AG04450 (cell line): ENCODE data around the gene CTNS. TPM values are rescaled to one million over a fixed set of nuclear protein-coding genes. Genes with fewer than 3 reads are reported as not detected.

Experiments used
- polyA plus RNA-seq: library from polyadenylated mRNA; depleted of rRNA; stranded (reverse); fragments of >200 nt; gene quantifications from 2 replicates; pipeline ENCODE4 v1.2.3, GENCODE V29; 2011; rRNA removed

Gene CTNS
- polyA plus RNA-seq, 1 experiment = 4.2 TPM

Other genes with a start within 250 kb of the CTNS start
- gene OR1E1, start 238.3 kb upstream of the CTNS start, polyA plus RNA-seq = not detected in 2 replicates
- gene OR3A3, start 225.4 kb upstream of the CTNS start, polyA plus RNA-seq = not detected in 2 replicates
- not detected in 2 replicates for gene OR1E2, start 202.9 kb upstream of the CTNS start, polyA plus RNA-seq
- gene SPATA22, start 164.9 kb upstream of the CTNS start, polyA plus RNA-seq = not detected in 2 replicates
- gene ASPA, start 160.8 kb upstream of the CTNS start, polyA plus RNA-seq = 0.17 and 0.27 TPM in 2 replicates
- 0.24 and 0.46 TPM in 2 replicates for gene TRPV3, start 78.9 kb upstream of the CTNS start, polyA plus RNA-seq
- gene TRPV1, start 27.3 kb upstream of the CTNS start, polyA plus RNA-seq = 1.1 and 1.2 TPM in 2 replicates
- 8.7 and 10.9 TPM in 2 replicates for gene SHPK, start 510 bp upstream of the CTNS start, polyA plus RNA-seq
- gene TAX1BP3, start 31.8 kb downstream of the CTNS start, polyA plus RNA-seq = 163 and 178 TPM in 2 replicates
- gene EMC6, start 32.1 kb downstream of the CTNS start, polyA plus RNA-seq = 23.4 and 28.9 TPM in 2 replicates
- gene P2RX5, start 59.4 kb downstream of the CTNS start, polyA plus RNA-seq = 4.5 and 6.4 TPM in 2 replicates
- gene HASPIN, start 87.1 kb downstream of the CTNS start, polyA plus RNA-seq = 1.3 and 1.6 TPM in 2 replicates
- gene ITGAE, start 164.4 kb downstream of the CTNS start, polyA plus RNA-seq = 76.7 and 98.1 TPM in 2 replicates
- 19.4 and 28.5 TPM in 2 replicates for gene NCBP3, start 209.5 kb downstream of the CTNS start, polyA plus RNA-seq